Endothelial cell of hepatic sinusoid (primary cell): ENCODE data around the gene MYO6.

Source experiments
- in situ Hi-C: cut with HindIII; loops from 2 replicates; pipeline ENCODE4 v1.10.0; 2017; ENCODE audit warnings: low sequenced_read_pairs

The MYO6 gene

DNA sequence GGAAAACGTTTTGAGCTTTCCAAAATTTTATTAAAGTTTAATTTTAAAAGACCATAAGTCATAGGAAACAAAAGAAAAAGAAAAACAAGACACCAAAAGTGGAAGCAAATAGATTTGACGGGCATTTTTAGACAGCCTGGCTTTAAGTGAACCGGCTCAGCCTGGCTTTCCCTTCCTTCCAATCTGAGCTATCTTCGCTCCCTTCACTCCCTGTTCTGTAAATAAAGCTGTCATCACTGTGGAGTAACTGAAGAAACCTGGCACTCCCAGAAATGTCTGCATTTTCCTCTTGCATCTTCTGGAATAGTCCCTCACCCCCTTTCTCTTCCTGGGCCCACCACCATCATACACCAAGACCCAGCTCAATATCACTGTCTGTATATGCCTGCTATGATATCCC is 191.5 kb downstream of the MYO6 start:
- in situ Hi-C loops = no loop called here

DNA sequence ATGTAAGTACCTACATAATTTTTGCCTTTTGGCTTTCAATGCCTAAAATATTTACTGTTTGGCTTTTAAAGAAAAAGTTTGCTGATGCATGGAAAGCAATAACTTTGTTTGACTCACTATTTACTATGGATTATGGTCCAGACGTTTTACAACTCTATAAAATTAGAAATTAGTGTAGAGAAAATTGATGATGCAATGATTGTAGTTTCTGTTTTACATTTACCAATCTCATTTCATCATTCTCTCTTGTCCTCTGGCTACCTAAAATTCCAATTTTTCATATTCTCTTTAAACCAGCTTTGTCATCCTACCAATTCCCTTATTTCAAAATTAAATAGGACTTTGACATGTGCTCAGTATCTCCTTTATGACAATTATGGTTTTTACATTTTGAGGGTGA is 192.5 kb downstream of the MYO6 start:
- in situ Hi-C loops = no loop called here

DNA sequence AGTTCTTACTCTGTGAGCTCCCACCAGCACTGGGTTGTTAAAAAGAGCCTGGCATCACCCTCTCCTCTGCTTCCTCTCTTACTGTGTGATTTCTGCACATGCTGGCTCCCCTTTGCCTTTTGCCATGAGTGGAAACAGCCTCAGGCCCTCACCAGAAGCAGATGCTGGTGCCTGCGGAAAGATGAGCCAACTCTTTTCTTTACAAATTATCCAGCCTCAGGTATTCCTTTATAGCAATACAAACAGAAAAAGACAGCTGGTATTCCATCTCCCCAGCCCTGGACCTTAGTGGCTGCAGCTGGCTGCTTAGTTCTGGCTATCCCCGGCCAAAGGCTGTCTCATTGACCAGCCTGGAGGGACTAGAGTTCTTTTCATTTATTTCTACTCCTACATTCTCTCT is 194.3 kb downstream of the MYO6 start:
- in situ Hi-C loops = no loop called here

DNA sequence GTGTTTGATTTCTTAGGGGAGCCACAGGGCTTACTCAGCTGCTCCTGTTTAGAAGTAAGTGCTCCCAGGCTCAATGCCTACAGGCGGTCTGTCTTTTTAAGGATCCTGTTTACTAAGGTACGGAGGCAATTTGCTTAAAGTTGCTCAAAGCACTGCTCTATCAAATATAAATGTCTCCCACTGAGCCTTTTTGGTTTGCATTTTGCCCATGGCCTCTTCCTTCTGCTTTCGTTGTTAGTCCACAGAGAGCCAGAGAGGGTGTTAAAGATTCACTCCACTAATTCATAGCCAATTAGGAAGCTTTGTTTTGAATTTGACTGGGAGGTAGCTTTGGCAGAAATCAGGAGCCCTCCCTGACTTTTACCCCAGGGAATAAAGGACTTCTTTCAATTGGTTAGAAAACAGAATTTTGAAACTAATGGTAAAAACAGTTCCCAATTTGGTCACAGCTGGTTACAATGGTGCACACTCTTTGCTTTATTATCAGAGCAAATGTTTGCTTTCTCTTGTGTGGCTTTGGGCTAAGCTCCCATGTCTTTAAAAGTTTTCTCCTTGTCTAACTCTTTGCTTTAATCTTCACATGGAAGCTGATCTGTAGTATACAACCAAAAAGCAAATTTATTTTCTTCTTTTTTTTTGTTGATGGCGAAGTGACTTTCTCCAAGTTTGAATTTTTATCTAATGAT is 197.2 kb downstream of the MYO6 start:
- in situ Hi-C loops = no loop called here

DNA sequence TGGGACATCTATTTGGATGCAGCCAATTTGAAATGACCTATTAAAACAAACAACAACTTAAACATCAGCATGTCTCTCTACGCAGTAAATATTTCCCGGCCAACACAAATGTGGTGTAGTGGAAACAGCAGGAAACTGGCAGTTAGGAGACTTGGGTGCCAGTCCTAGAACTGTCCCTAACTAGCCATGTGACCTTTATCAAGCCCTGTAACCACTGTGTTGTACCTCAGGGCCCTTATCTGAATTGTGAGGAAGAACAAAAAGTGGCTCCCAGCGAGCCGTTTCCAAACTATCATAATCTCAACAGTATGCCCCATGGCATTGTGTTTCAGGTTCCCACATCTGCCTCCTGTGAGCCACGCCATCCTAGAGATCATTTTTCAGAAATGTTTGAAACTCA is 198.9 kb downstream of the MYO6 start:
- in situ Hi-C loops = no loop called here

DNA sequence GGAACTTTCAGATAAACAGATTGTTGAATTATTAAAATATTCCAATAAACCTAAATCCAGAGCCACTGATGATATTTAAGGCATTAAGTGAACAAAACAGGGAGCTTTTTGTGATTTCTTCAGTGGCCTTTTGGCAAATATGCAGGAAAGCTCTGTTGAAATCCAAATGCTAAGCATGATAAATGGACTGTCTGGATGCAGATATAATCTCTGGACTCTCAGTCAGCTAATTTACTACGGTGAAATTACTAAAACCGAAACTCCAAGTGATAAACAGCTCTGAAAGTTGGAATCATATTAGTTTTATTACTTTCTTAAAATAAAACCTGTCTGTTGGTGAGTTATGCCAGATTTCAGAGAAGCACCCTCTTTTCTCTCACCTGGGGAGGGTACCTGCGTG is 203.1 kb downstream of the MYO6 start:
- in situ Hi-C loops = no loop called here

DNA sequence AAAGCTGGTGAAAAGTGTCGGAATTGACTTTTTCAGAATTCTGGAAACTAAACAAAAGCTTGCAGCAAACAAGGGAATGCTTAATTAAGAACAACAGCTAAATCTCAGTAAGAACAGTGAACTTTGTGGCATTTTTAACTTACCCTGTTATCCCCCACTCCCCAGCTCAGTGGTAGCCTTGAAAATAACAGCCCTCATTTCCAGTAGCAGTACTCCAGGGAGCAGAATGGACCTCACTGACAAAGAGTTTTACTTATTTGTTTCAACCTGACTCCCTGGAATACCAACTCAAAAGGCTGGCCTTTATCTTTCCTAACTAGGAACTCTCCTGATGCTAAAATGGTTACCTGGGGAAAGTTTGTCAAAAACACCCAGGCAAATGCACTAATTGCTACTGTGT is 214.5 kb downstream of the MYO6 start:
- in situ Hi-C loops = no loop called here

DNA sequence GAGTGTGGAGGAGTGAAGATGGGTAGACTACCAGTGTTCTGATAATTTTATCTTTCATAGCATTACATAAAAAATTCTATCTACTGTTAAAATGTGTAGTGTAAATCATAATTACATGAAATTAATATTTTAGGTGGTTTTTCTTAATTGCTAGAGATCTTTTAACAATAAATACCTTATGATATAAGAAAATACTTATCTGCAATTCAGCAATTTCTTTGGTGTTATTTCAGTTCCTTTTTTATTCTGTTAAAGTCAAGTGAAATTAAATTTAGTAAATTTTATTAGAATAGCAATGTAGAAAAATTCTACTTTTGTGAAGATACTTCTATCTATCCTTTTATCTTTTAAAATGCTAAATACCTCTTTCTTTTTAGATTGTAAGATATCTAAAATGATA is 219.1 kb downstream of the MYO6 start:
- in situ Hi-C loops = no loop called here
